Endodermal cell (in vitro differentiated cells): Measurements from ENCODE around the gene ENHO. TPM values are rescaled to one million over a fixed set of nuclear protein-coding genes. Genes with fewer than 3 reads are reported as not detected.

Source experiments
- DNase-seq: peaks from one replicate; pipeline ENCODE4 v3.0.0-alpha.2; 2017
- H3K27ac ChIP-seq: 2 replicates; pipeline ENCODE4 v1.5.1; 2013; ENCODE audit warnings: mild to moderate bottlenecking, low read depth, low read length, moderate library complexity
- H3K27me3 ChIP-seq: 2 replicates; pipeline ENCODE4 v1.6.1; 2013; ENCODE audit warnings: mild to moderate bottlenecking, low read length, moderate library complexity; ENCODE audit not compliant: insufficient read depth, control insufficient read depth, poor library complexity, severe bottlenecking
- H3K36me3 ChIP-seq: 2 replicates; pipeline ENCODE4 v1.7.0; 2013; ENCODE audit warnings: mild to moderate bottlenecking, low read length, moderate library complexity; ENCODE audit not compliant: control insufficient read depth, insufficient read depth
- H3K4me1 ChIP-seq: one replicate; pipeline ENCODE4 v1.7.0; 2013; ENCODE audit warnings: low read length; ENCODE audit not compliant: control insufficient read depth, insufficient read depth
- H3K4me3 ChIP-seq: 2 replicates; pipeline ENCODE4 v1.5.1; 2013; ENCODE audit warnings: mild to moderate bottlenecking, low read length, moderate library complexity
- H3K9ac ChIP-seq: 2 replicates; pipeline ENCODE4 v1.6.1; 2013; ENCODE audit warnings: mild to moderate bottlenecking, low read length, moderate library complexity; ENCODE audit not compliant: poor library complexity, severe bottlenecking; ENCODE audit errors: extremely low read depth
- H3K9me3 ChIP-seq: 2 replicates; pipeline ENCODE4 v1.6.1; 2013; ENCODE audit warnings: mild to moderate bottlenecking, low read length, moderate library complexity; ENCODE audit not compliant: control insufficient read depth
- H3K27ac Mint-ChIP-seq: 2 replicates; pipeline ENCODE4 v1.8.0; 2020; ENCODE audit warnings: mixed read lengths
- H3K27me3 Mint-ChIP-seq: 2 replicates; pipeline ENCODE4 v1.8.0; 2021; ENCODE audit warnings: mild to moderate bottlenecking, mixed read lengths; ENCODE audit not compliant: insufficient read depth
- H3K36me3 Mint-ChIP-seq: 2 replicates; pipeline ENCODE4 v1.8.0; 2020; ENCODE audit warnings: low read depth, mixed read lengths
- H3K4me1 Mint-ChIP-seq: 2 replicates; pipeline ENCODE4 v1.8.0; 2020; ENCODE audit warnings: mixed read lengths
- H3K4me3 Mint-ChIP-seq: 2 replicates; pipeline ENCODE4 v1.8.0; 2020; ENCODE audit warnings: mild to moderate bottlenecking, moderate library complexity, mixed read lengths
- H3K9me3 Mint-ChIP-seq: 2 replicates; pipeline ENCODE4 v1.8.0; 2020; ENCODE audit warnings: mild to moderate bottlenecking, mixed read lengths
- WGBS, 2 experiments: methylation state at CpG; one replicate each; pipeline versions ENCODE4 v1.1.5 to v1.1.7; 2013; ENCODE audit warnings: missing lambda C conversion rate in 2 of 2, mixed read lengths in 1 of 2; ENCODE audit not compliant: insufficient coverage in 1 of 2, insufficient read length in 1 of 2; 5-methylcytosine and 5-hydroxymethylcytosine counted together
- total RNA-seq, 2 donors: library from RNA; stranded (reverse); fragmentation: NEBNext Ultra II Directional in 1 of 2; extraction: Animal tissue kit (Norgen Biotek cat#: 25700) in 1 of 2; gene quantifications; 2 replicates in 1 of 2; 3 replicates in 1 of 2; pipeline ENCODE4 v1.2.1, GENCODE V29; 2021
- TF ChIP-seq, protein P1 (sequence below): fragments of 200-600 bp; sonication (generic); conservative IDR thresholded peaks from 2 replicates; pipeline ENCODE4 v1.5.0; 2021; ENCODE audit warnings: antibody characterized with exemption, mild to moderate bottlenecking

Gene ENHO
- total RNA-seq, 2 donors from 2014 or later = 7.1 to 14.5 TPM

DNA sequence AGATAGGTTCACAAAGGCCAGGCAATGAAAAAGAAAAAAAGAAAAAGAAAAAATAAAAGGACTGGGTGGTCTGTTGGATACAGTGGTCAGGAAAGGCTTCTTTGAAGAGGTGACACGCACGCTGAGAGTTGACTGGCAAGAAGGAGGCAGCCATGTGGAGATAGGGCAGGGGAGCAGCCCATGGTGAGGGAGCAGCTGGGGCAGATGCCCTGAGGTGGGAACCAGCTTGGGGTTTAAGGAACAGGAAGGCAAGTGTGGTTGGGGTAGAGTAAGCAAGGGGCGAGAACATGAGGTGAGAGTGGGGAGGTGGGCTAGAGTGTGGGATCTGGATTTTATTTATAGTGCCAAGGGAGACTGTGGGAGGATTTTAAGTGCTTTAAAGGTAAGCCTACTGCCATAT, 6.8 kb downstream of the ENHO start:
- peaks cover 9% of the 10 kb centered on the region for H3K4me1 ChIP-seq
- H3K4me3 ChIP-seq = no peak overlapping the region
- no peaks in the 10 kb centered on the region for H3K36me3 Mint-ChIP-seq
- DNase-seq = no peak
- peaks cover 27% of the 10 kb centered on the region for H3K4me1 Mint-ChIP-seq
- no peaks in the 10 kb centered on the region for H3K9me3 Mint-ChIP-seq
- 91 to 100% methylated on average over 3 of the region's 3 CpGs for WGBS, 2 experiments
- no peak overlapping the region for H3K9ac ChIP-seq
- H3K27ac ChIP-seq = no peak overlapping the region
- H3K9me3 ChIP-seq = no peaks in the 10 kb centered on the region
- no peak overlapping the region for H3K4me3 Mint-ChIP-seq
- no peak overlapping the region for H3K27ac Mint-ChIP-seq
- no peaks in the 10 kb centered on the region for H3K36me3 ChIP-seq
- H3K27me3 ChIP-seq = peaks cover 7% of the 10 kb centered on the region
- TF ChIP-seq, protein P1, sequence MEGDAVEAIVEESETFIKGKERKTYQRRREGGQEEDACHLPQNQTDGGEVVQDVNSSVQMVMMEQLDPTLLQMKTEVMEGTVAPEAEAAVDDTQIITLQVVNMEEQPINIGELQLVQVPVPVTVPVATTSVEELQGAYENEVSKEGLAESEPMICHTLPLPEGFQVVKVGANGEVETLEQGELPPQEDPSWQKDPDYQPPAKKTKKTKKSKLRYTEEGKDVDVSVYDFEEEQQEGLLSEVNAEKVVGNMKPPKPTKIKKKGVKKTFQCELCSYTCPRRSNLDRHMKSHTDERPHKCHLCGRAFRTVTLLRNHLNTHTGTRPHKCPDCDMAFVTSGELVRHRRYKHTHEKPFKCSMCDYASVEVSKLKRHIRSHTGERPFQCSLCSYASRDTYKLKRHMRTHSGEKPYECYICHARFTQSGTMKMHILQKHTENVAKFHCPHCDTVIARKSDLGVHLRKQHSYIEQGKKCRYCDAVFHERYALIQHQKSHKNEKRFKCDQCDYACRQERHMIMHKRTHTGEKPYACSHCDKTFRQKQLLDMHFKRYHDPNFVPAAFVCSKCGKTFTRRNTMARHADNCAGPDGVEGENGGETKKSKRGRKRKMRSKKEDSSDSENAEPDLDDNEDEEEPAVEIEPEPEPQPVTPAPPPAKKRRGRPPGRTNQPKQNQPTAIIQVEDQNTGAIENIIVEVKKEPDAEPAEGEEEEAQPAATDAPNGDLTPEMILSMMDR = no peak
- H3K27me3 Mint-ChIP-seq = peaks cover 9% of the 10 kb centered on the region

DNA sequence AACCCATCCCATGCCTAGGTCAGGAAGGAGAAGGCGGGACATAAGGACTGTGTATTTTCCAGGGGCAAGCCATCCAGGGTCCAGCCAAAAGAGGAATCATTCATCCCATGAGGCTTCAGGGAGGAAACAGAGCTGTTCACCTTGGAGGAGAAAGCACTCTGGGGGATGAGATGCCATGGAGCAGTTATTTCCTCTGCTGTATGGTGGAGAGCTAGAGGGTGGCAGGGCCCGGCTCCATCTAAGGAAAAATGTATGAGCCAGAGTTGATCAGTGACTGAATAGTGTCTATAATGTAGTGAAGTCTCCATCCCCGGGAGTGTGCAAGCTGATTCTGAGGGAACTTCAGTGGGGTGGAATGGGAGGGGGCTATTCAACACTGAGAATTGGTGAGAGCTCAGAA, 8.0 kb downstream of the ENHO start:
- TF ChIP-seq, protein P1 = no peak
- H3K9me3 Mint-ChIP-seq = no peaks in the 10 kb centered on the region
- WGBS, 2 experiments = 94 to 100% methylated on average over 2 to 3 of the region's 3 CpGs

DNA sequence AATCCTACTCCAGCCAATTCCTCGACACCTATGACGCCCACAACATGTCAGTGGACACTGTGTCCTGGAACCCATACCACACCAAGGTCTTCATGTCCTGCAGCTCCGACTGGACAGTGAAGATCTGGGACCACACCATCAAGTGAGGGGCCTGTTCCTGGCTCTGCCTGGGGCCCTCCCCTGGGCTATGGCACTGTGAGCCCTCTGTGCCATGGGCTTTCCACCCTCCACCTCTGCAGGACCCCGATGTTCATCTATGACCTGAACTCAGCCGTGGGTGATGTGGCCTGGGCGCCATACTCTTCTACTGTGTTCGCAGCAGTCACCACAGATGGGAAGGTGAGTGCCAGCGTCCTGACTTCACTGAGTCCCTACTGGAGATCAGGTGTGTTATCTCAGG, 8.4 kb downstream of the ENHO start:
- Histone ChIP-seq H3K4me1 (peaks cover 9% of the 10 kb centered on the region), H3K4me3 (no peak overlapping the region), H3K9ac (no peak overlapping the region), H3K36me3 (no peaks in the 10 kb centered on the region), H3K27ac (no peak overlapping the region), H3K9me3 (no peaks in the 10 kb centered on the region), H3K27me3 (no peaks in the 10 kb centered on the region)
- Mint-ChIP-seq H3K36me3 (no peaks in the 10 kb centered on the region), H3K4me1 (peaks cover 42% of the 10 kb centered on the region), H3K27me3 (peaks cover 8% of the 10 kb centered on the region), H3K4me3 (no peak overlapping the region), H3K27ac (no peak overlapping the region), H3K9me3 (no peaks in the 10 kb centered on the region)
- TF ChIP-seq, protein P1 = no peak
- 92 to 95% methylated on average over 6 to 8 of the region's 8 CpGs for WGBS, 2 experiments
- DNase-seq = no peak

More for the DNA sequence above, 8.0 kb downstream of the ENHO start:
- Histone ChIP-seq H3K36me3 (no peaks in the 10 kb centered on the region), H3K9me3 (no peaks in the 10 kb centered on the region), H3K27ac (no peak overlapping the region), H3K4me1 (peaks cover 9% of the 10 kb centered on the region), H3K4me3 (no peak overlapping the region), H3K9ac (no peak overlapping the region), H3K27me3 (no peaks in the 10 kb centered on the region)
- no peak for DNase-seq
- H3K27ac Mint-ChIP-seq = no peak overlapping the region
- peaks cover 38% of the 10 kb centered on the region for H3K4me1 Mint-ChIP-seq
- H3K27me3 Mint-ChIP-seq = peaks cover 6% of the 10 kb centered on the region
- H3K4me3 Mint-ChIP-seq = no peak overlapping the region
- H3K36me3 Mint-ChIP-seq = no peaks in the 10 kb centered on the region
